MM.1S (cell line): ENCODE data around the gene CSH2.
"Not testable (repeated sequence)": the region's sequence is repeated elsewhere in the genome, so short reads cannot be mapped to it uniquely, and the experiment has no call there.

Source experiments
- DNase-seq: peaks from one replicate; pipeline ENCODE4 v3.0.0-alpha.2; 2015
- H2AFZ ChIP-seq: fragments of 300-600 bp; sonication (generic); 2 replicates; pipeline ENCODE4 v1.6.0; 2016; ENCODE audit warnings: antibody characterized with exemption, low read length
- H3F3A ChIP-seq: fragments of 300-600 bp; sonication (generic); 2 replicates; pipeline ENCODE4 v1.6.1; 2016; ENCODE audit warnings: mild to moderate bottlenecking, antibody characterized with exemption, low read length, moderate library complexity, mixed read lengths; ENCODE audit not compliant: insufficient read depth
- H3K27ac ChIP-seq: fragments of 300-600 bp; sonication (generic); 2 replicates; pipeline ENCODE4 v1.5.1; 2016; ENCODE audit warnings: mild to moderate bottlenecking, low read length
- H3K27me3 ChIP-seq: fragments of 300-600 bp; sonication (generic); replicated peaks from 2 replicates; pipeline ENCODE4 v1.6.0; 2016; ENCODE audit warnings: low read length; ENCODE audit not compliant: insufficient read depth
- H3K36me3 ChIP-seq: fragments of 300-600 bp; sonication (generic); replicated peaks from 2 replicates; pipeline ENCODE4 v1.6.1; 2016; ENCODE audit warnings: mild to moderate bottlenecking, low read length, mixed read lengths; ENCODE audit not compliant: insufficient read depth
- H3K4me1 ChIP-seq: fragments of 300-600 bp; sonication (generic); 2 replicates; pipeline ENCODE4 v1.6.1; 2016; ENCODE audit warnings: low read length, mixed read lengths
- H3K4me2 ChIP-seq: fragments of 300-600 bp; sonication (generic); 2 replicates; pipeline ENCODE4 v1.6.0; 2016; ENCODE audit warnings: low read depth, low read length
- H3K4me3 ChIP-seq: fragments of 300-600 bp; sonication (generic); 2 replicates; pipeline ENCODE4 v1.5.1; 2016; ENCODE audit warnings: low read length, mixed read lengths
- H3K79me2 ChIP-seq: fragments of 300-600 bp; sonication (generic); 2 replicates; pipeline ENCODE4 v1.6.1; 2016; ENCODE audit warnings: mixed run types, low read length, mixed read lengths
- H3K9ac ChIP-seq: fragments of 300-600 bp; sonication (generic); 2 replicates; pipeline ENCODE4 v1.6.1; 2016; ENCODE audit warnings: low read length, mixed read lengths
- H3K9me2 ChIP-seq: fragments of 300-600 bp; sonication (generic); replicated peaks from 2 replicates; pipeline ENCODE4 v1.6.1; 2016; ENCODE audit warnings: mild to moderate bottlenecking, low read length, mixed read lengths; ENCODE audit not compliant: insufficient read depth
- H3K9me3 ChIP-seq: fragments of 300-600 bp; sonication (generic); replicated peaks from 2 replicates; pipeline ENCODE4 v1.6.1; 2016; ENCODE audit warnings: mild to moderate bottlenecking, low read length, mixed read lengths; ENCODE audit not compliant: insufficient read depth
- H4K20me1 ChIP-seq: fragments of 300-600 bp; sonication (generic); 2 replicates; pipeline ENCODE4 v1.6.1; 2016; ENCODE audit warnings: mild to moderate bottlenecking, low read length, moderate library complexity, mixed read lengths; ENCODE audit not compliant: insufficient read depth
- EZH2 ChIP-seq: fragments of 300-600 bp; sonication (generic); optimal IDR thresholded peaks from 2 replicates; pipeline ENCODE3; 2017; ENCODE audit warnings: low read depth, mild to moderate bottlenecking, antibody characterized with exemption, low read length, mixed read lengths
- TF ChIP-seq, protein P1 (sequence below): fragments of 300-600 bp; sonication (generic); IDR thresholded peaks from 2 replicates; pipeline ENCODE4 v1.5.1; 2016; ENCODE audit warnings: antibody characterized with exemption, low read length, mixed read lengths

CSH2 gene

DNA sequence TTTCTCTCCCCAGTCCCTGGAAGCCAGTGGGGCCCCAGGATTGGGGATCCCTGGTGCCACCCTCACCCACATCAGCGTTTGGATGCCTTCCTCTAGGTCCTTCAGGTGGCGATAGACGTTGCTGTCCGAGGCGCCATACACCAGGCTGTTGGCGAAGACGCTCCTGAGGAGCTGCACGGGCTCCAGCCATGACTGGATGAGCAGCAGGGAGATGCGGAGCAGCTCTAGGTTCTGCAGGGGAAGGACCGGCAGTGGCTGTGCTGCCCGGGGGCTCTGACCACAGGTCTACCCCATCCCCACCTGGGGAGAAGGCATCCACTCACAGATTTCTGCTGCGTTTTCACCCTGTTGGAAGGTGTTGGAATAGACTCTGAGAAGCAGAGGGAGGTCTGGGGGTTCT, 7.2 kb upstream of the CSH2 start:
- no peaks in the 10 kb centered on the region for H3K79me2 ChIP-seq
- H3K4me2 ChIP-seq = no peak overlapping the region
- no peaks in the 10 kb centered on the region for H4K20me1 ChIP-seq
- H3K4me1 ChIP-seq = no peaks in the 10 kb centered on the region
- H3K36me3 ChIP-seq = no peaks in the 10 kb centered on the region
- H3K9ac ChIP-seq = no peak overlapping the region
- no peak for DNase-seq
- no peak overlapping the region for H3K27ac ChIP-seq
- no peak overlapping the region for H2AFZ ChIP-seq
- H3K4me3 ChIP-seq = no peak overlapping the region
- peaks cover 20% of the 10 kb centered on the region for H3K27me3 ChIP-seq
- no peaks in the 10 kb centered on the region for H3F3A ChIP-seq
- TF ChIP-seq, protein P1, sequence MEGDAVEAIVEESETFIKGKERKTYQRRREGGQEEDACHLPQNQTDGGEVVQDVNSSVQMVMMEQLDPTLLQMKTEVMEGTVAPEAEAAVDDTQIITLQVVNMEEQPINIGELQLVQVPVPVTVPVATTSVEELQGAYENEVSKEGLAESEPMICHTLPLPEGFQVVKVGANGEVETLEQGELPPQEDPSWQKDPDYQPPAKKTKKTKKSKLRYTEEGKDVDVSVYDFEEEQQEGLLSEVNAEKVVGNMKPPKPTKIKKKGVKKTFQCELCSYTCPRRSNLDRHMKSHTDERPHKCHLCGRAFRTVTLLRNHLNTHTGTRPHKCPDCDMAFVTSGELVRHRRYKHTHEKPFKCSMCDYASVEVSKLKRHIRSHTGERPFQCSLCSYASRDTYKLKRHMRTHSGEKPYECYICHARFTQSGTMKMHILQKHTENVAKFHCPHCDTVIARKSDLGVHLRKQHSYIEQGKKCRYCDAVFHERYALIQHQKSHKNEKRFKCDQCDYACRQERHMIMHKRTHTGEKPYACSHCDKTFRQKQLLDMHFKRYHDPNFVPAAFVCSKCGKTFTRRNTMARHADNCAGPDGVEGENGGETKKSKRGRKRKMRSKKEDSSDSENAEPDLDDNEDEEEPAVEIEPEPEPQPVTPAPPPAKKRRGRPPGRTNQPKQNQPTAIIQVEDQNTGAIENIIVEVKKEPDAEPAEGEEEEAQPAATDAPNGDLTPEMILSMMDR = no peak
- TF ChIP-seq EZH2 = no peak
- H3K9me3 ChIP-seq = no peaks in the 10 kb centered on the region
- no peaks in the 10 kb centered on the region for H3K9me2 ChIP-seq

DNA sequence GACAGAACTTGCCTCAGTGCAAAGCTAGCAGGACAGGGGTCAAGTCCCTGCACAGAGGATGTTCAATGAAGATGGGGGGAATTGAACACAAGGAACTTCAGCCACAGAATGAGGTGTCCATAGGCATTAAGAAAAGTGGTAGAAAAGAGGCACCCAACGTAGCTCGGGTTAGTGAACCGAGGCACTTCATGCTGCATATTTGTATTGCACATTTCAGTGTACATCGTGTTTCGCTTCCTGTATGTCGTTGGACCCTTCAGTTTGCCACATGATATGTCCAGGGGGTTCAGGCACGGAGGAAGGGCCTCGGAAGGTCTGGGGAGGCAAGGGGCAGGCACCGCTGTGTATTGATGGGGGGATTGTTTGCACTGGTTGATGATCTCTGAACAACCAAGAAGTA, 4.9 kb upstream of the CSH2 start:
- H3K4me2 ChIP-seq = not testable (repeated sequence)

DNA sequence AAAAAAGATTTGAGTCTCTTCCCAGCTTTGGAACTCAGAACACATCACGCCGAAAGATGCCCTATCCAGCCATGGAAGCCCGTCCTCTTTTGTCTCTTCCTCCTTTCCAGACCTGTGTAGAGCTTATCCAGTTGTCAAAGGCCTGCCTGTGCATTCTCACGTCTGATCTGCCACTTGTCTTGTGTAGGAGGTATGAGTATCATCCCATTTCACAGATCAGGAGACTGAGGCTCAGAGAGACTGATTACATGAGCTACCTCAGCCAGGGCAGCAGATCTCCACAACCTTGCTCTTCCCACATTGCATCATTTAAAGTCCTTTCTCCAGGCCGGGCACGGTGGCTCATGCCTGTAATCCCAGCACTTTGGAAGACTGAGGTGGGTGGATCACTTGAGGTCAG, 1.2 kb upstream of the CSH2 start:
- not testable (repeated sequence) for H2AFZ ChIP-seq, H3F3A ChIP-seq, H3K9me2 ChIP-seq, H3K4me1 ChIP-seq, H3K79me2 ChIP-seq, H3K36me3 ChIP-seq, H3K4me2 ChIP-seq, H3K27me3 ChIP-seq, H3K9ac ChIP-seq, DNase-seq, H3K4me3 ChIP-seq, H4K20me1 ChIP-seq, H3K9me3 ChIP-seq, H3K27ac ChIP-seq

More for the DNA sequence above, 4.9 kb upstream of the CSH2 start:
- not testable (repeated sequence) for H3F3A ChIP-seq, H4K20me1 ChIP-seq, H3K4me3 ChIP-seq, H3K79me2 ChIP-seq, DNase-seq, H2AFZ ChIP-seq, H3K9ac ChIP-seq, H3K36me3 ChIP-seq, H3K9me2 ChIP-seq, H3K9me3 ChIP-seq, H3K27ac ChIP-seq, H3K4me1 ChIP-seq
- peaks cover 20% of the 10 kb centered on the region for H3K27me3 ChIP-seq

DNA sequence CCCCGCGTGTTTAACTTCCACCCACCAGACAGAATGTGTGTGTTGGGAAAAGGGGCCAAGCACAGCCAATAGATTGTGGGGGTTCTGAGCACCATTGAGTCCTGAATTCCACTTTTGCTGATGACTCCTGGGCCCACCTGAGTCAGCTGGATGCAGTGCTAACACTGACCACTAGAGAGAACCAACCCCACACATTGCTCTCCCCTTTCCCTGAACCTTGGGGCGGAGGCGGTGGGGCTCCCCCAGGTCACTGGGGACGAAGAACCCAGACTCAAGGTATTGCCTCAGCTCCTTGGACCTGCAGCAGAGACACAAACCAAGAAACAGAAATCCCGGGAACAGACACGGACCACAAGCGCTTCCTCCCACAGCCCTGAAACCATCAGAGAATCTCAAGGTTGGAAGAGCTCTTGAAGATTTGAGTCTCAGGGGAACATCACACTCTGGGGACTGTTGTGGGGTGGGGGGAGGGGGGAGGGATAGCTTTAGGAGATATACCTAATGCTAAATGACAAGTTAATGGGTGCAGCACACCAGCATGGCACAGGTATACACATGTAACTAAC, 667 bp upstream of the CSH2 start:
- not testable (repeated sequence) for H3K4me3 ChIP-seq, H3F3A ChIP-seq, H3K9me3 ChIP-seq, H3K27ac ChIP-seq, H2AFZ ChIP-seq, H3K27me3 ChIP-seq, H3K9me2 ChIP-seq, H4K20me1 ChIP-seq, H3K36me3 ChIP-seq, H3K4me1 ChIP-seq, H3K9ac ChIP-seq, DNase-seq, H3K79me2 ChIP-seq, H3K4me2 ChIP-seq

DNA sequence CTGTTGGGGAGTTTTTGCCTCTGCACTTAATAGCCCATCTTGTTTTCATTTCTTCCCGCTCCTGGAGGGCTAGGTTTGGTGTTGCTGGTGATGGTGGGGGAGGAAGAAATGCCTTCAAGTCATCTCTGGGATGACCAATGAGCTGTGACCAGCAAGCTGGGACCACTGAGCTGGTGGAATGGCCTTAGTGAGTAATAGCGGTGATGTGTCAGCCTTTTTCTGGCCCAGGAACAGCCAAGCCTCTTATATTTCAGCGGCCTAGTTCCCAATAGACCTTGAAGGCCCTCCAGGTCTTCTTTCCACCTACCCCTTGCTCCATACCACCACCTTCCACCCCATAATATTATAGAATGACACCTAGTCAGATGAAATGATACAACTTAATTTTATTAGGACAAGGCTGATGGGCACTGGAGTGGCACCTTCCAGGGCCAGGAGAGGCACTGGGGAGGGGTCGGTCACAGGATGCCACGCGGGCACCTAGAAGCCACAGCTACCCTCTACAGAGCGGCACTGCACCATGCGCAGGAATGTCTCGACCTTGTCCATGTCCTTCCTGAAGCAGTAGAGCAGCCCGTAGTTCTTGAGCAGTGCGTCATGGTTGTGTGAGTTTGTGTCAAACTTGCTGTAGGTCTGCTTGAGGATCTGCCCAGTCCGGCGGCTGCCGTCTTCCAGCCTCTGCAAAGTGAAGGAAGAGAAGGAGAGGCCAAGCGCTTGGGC, 1.7 kb downstream of the CSH2 start:
- not testable (repeated sequence) for H2AFZ ChIP-seq, H3K36me3 ChIP-seq

DNA sequence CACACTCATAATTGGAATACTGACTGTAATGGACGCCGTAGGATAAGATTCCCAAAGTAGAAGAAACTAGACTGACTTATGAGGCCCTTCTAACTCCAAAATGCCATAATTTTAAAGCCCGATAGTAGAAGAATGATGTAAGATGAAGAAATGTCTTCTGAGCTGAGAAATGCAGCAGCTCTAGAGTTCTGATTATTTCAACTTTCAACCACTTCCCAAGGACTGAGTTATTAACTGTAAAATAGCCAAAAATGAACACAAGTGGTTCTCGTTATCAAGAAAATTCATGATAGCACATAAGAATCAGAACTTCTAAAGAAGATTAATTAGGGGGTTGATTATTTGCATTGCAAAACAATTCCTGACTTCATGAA, 3.2 kb downstream of the CSH2 start:
- not testable (repeated sequence) for H3K9ac ChIP-seq, H3K36me3 ChIP-seq, H3K27ac ChIP-seq, H4K20me1 ChIP-seq, H3K9me2 ChIP-seq, H3F3A ChIP-seq, H3K79me2 ChIP-seq, H2AFZ ChIP-seq, H3K4me1 ChIP-seq, H3K4me2 ChIP-seq, DNase-seq, H3K9me3 ChIP-seq, H3K4me3 ChIP-seq, H3K27me3 ChIP-seq

More for the DNA sequence above, 1.7 kb downstream of the CSH2 start:
- not testable (repeated sequence) for H3K79me2 ChIP-seq, H3K9ac ChIP-seq, H3K27me3 ChIP-seq, H3K27ac ChIP-seq, H3K4me3 ChIP-seq, DNase-seq, H3K9me3 ChIP-seq, H3K4me2 ChIP-seq, H3F3A ChIP-seq, H3K4me1 ChIP-seq, H3K9me2 ChIP-seq, H4K20me1 ChIP-seq
